Inflammatory macrophage (primary cell): ENCODE measurements around the gene ZBTB7B.

Experiments used
- DNase-seq, 2 donors: peaks; one replicate each; pipeline ENCODE4 v3.0.0-alpha.2; 2020 to 2022

Gene ZBTB7B

GRCh38 chr1:155062151-155062686 lies 59.6 kb downstream of the ZBTB7B start:
- DNase-seq, result no peak

- DNase-seq, result peak; percentile 52 to 53
These were observed 60.3 kb downstream of the ZBTB7B start for GRCh38 chr1:155062702-155063411.

GRCh38 chr1:155063550-155064110 lies 61.0 kb downstream of the ZBTB7B start, which contains the start of gene EFNA4:
TSS of gene EFNA4 (plus strand) at chr1:155063740. CDS start at chr1:155063824, 84 bp downstream.
- DNase-seq, result peak; percentile 80 to 81

- DNase-seq, result no peak
These were observed 61.7 kb downstream of the ZBTB7B start for GRCh38 chr1:155064111-155064831.

- DNase-seq, result no peak
These were observed 62.3 kb downstream of the ZBTB7B start for GRCh38 chr1:155064832-155065429.

DNA sequence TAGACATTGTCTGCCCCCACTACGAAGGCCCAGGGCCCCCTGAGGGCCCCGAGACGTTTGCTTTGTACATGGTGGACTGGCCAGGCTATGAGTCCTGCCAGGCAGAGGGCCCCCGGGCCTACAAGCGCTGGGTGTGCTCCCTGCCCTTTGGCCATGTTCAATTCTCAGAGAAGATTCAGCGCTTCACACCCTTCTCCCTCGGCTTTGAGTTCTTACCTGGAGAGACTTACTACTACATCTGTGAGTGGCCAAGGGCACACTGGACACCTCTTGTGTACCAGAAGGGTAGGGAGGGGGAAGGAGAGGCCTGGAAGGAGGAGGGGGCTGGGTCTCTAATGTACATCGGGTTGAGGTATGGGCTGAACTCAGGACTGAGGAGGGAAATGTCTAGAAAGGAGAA lies 64.2 kb downstream of the ZBTB7B start:
- no peak for DNase-seq
